HEK293 (cell line): ENCODE measurements around the gene ARHGAP21.

Experiments used
- CTCF ChIP-seq: fragments of 450-650 bp; formaldehyde crosslinking; IDR thresholded peaks from 2 replicates; pipeline ENCODE4 v1.5.1; 2016; ENCODE audit warnings: missing biosample characterization, missing genetic modification characterization
- EGR2 ChIP-seq: fragments of 450-650 bp; formaldehyde crosslinking; IDR thresholded peaks from 2 replicates; pipeline ENCODE4 v1.5.1; 2016; ENCODE audit warnings: low read depth, missing biosample characterization, missing genetic modification characterization
- KLF10 ChIP-seq: fragments of 450-650 bp; IDR thresholded peaks from 2 replicates; pipeline ENCODE4 v1.5.1; 2018; ENCODE audit warnings: missing biosample characterization, mild to moderate bottlenecking, missing genetic modification characterization
- REST ChIP-seq: fragments of 450-650 bp; formaldehyde crosslinking; IDR thresholded peaks from 2 replicates; pipeline ENCODE4 v1.5.1; 2016; ENCODE audit warnings: missing biosample characterization, missing genetic modification characterization
- YY1 ChIP-seq: fragments of 450-650 bp; formaldehyde crosslinking; IDR thresholded peaks from 2 replicates; pipeline ENCODE4 v1.5.1; 2018; ENCODE audit warnings: missing biosample characterization, missing genetic modification characterization
- YY2 ChIP-seq: fragments of 450-650 bp; formaldehyde crosslinking; IDR thresholded peaks from 2 replicates; pipeline ENCODE4 v1.5.1; 2016; ENCODE audit warnings: missing biosample characterization, missing genetic modification characterization
- ZNF112 ChIP-seq: fragments of 450-650 bp; formaldehyde crosslinking; IDR thresholded peaks from 2 replicates; pipeline ENCODE4 v1.5.0; 2017; ENCODE audit warnings: missing biosample characterization, missing genetic modification characterization
- ZNF239 ChIP-seq: fragments of 450-650 bp; formaldehyde crosslinking; IDR thresholded peaks from 2 replicates; pipeline ENCODE4 v1.5.1; 2016; ENCODE audit warnings: missing biosample characterization, missing genetic modification characterization
- ZNF24 ChIP-seq: fragments of 450-650 bp; formaldehyde crosslinking; IDR thresholded peaks from 2 replicates; pipeline ENCODE4 v1.5.1; 2016; ENCODE audit warnings: missing biosample characterization, missing genetic modification characterization
- ZNF335 ChIP-seq: fragments of 450-650 bp; formaldehyde crosslinking; conservative IDR thresholded peaks from 2 replicates; pipeline ENCODE4 v1.5.1; 2016; ENCODE audit warnings: missing biosample characterization, missing genetic modification characterization
- ZNF501 ChIP-seq: fragments of 450-650 bp; formaldehyde crosslinking; IDR thresholded peaks from 2 replicates; pipeline ENCODE4 v1.5.1; 2016; ENCODE audit warnings: missing biosample characterization, missing genetic modification characterization
- ZNF658 ChIP-seq: fragments of 450-650 bp; formaldehyde crosslinking; IDR thresholded peaks from 2 replicates; pipeline ENCODE4; 2016; ENCODE audit warnings: missing biosample characterization, missing genetic modification characterization

- TF ChIP-seq YY1 (tag by site-specific recombination) (no peak), CTCF (tag by site-specific recombination) (no peak), KLF10 (tag by site-specific recombination) (no peak), ZNF658 (tag by site-specific recombination) (no peak), ZNF239 (tag by site-specific recombination) (no peak), EGR2 (tag by site-specific recombination) (no peak), ZNF501 (no peak), ZNF335 (peak; percentile 71), ZNF112 (tag by site-specific recombination) (no peak), REST (tag by site-specific recombination) (no peak), YY2 (tag by site-specific recombination) (no peak), ZNF24 (0 out of 2 replicates have a peak, but pooled peaks have one; percentile 27)
These were observed 42.1 kb downstream of the ARHGAP21 start for GRCh38 chr10:24681572-24682088.
